ENCODE data around the gene ERP44.

DNA sequence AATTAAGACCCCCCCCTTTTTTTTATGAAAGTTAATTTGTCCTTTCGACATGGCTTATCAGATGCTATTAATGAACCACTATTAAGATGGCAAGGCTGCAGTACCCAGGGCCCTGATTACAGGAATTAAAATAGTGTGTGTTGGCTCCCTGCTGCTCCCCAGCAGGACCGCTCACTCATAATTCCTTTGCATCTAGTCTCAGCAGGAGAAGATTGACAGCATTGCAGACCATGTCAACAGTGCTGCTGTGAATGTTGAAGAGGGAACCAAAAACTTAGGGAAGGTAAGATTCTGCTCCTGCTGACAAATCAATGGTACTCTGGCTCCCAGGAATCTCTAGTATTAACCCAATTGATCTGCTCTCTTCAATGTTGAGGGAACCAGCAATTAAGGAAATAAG is 131.3 kb downstream of the ERP44 start:
- TF ChIP-seq, protein P1, sequence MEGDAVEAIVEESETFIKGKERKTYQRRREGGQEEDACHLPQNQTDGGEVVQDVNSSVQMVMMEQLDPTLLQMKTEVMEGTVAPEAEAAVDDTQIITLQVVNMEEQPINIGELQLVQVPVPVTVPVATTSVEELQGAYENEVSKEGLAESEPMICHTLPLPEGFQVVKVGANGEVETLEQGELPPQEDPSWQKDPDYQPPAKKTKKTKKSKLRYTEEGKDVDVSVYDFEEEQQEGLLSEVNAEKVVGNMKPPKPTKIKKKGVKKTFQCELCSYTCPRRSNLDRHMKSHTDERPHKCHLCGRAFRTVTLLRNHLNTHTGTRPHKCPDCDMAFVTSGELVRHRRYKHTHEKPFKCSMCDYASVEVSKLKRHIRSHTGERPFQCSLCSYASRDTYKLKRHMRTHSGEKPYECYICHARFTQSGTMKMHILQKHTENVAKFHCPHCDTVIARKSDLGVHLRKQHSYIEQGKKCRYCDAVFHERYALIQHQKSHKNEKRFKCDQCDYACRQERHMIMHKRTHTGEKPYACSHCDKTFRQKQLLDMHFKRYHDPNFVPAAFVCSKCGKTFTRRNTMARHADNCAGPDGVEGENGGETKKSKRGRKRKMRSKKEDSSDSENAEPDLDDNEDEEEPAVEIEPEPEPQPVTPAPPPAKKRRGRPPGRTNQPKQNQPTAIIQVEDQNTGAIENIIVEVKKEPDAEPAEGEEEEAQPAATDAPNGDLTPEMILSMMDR (conservative IDR thresholded peaks at IDR 0.05) = no peak
- no peak for TF ChIP-seq EZH2 (IDR thresholded peaks at IDR 0.05; ENCODE audit: low read depth)

All from PC-9 (cell line).